Measurements from ENCODE around the gene HOXA9. TPM values are rescaled to one million over a fixed set of nuclear protein-coding genes. Genes with fewer than 3 reads are reported as not detected.

HOXA9 gene
- total RNA-seq, 1 experiment from 2014 or later, result 91.0 TPM

- TF ChIP-seq CTCF (IDR thresholded peaks at IDR 0.05 in 2 of 3, conservative IDR thresholded peaks at IDR 0.05 in 1 of 3; ENCODE audit: borderline replicate concordance in 1 of 3, insufficient read depth in 1 of 3, low read depth in 2 of 3, low read length in 2 of 3), result no peak
- TF ChIP-seq ZNF274 (IDR thresholded peaks at IDR 0.05; ENCODE audit: low read depth, low read length), result no peak
- TF ChIP-seq REST (IDR thresholded peaks at IDR 0.05; ENCODE audit: low read depth), result no peak
These were observed 17.9 kb downstream of the HOXA9 start, which contains the start of gene HOXA6 (continued) for GRCh38 chr7:27147199-27148030.

- H3K36me3 ChIP-seq (ENCODE audit: control insufficient read depth in 1 of 2, insufficient read depth in 2 of 2, low read length in 2 of 2), result peaks cover 6 to 12% of the 10 kb centered on the region in 2 experiments; a peak in 2 of 4 replicates
- no peak overlapping the region for H3K9ac ChIP-seq (ENCODE audit: low read length)
- no peaks in the 10 kb centered on the region for H3K9me2 ChIP-seq (ENCODE audit: insufficient read depth)
- H3K27ac ChIP-seq (ENCODE audit: low read depth, low read length), result no peak overlapping the region
- CTCF ChIA-PET, result no interaction called here
- no peak overlapping the region for H2AFZ ChIP-seq (ENCODE audit: low read depth, low read length, poor library complexity, severe bottlenecking)
- no peaks in the 10 kb centered on the region for H3K9me3 ChIP-seq (ENCODE audit: control insufficient read depth in 1 of 2, insufficient read depth in 1 of 2, low read depth in 1 of 2, low read length in 2 of 2)
- intact Hi-C loops (cut with micrococcal nuclease), result no loop called here
- H4K20me1 ChIP-seq (ENCODE audit: insufficient read depth), result no peaks in the 10 kb centered on the region
- DNase-seq (ENCODE audit: low read depth, low spot score) (no peak), ATAC-seq (no peak)
- peaks cover 17 to 41% of the 10 kb centered on the region in 2 experiments for H3K4me1 ChIP-seq (ENCODE audit: control insufficient read depth in 1 of 2, insufficient read depth in 2 of 2, low read length in 2 of 2)
- H3K4me3 ChIP-seq (replicated peaks in 1 of 2; ENCODE audit: low read depth in 1 of 2, low read length in 2 of 2), result no peak overlapping the region
- H3K27me3 ChIP-seq (ENCODE audit: insufficient read depth, low read length), result no peaks in the 10 kb centered on the region
- H3K4me2 ChIP-seq (ENCODE audit: low read length), result no peak overlapping the region
- RAD21 ChIA-PET (ENCODE audit: low non-redundant PET in 1 of 2, low total read pairs in 2 of 2, uncharacterized antibody in 2 of 2, unreplicated experiment in 2 of 2), result no interaction called here
- H3K79me2 ChIP-seq (ENCODE audit: insufficient read depth, low read length), result peaks cover 44% of the 10 kb centered on the region
- POLR2A ChIA-PET, result no interaction called here
- no TSS peak for BruUV-seq (replicated peaks)
- TF ChIP-seq ZFX (IDR thresholded peaks at IDR 0.05), result no peak
- no peak for TF ChIP-seq ELF1 (IDR thresholded peaks at IDR 0.05; ENCODE audit: borderline replicate concordance, low read depth)
- no peak for TF ChIP-seq CEBPB (IDR thresholded peaks at IDR 0.05; ENCODE audit: low read depth)
- TF ChIP-seq POLR2A (IDR thresholded peaks at IDR 0.05; ENCODE audit: borderline replicate concordance, extremely low read depth, insufficient read depth, insufficient read length), result no peak
- TF ChIP-seq EZH2phosphoT487 (IDR thresholded peaks at IDR 0.05; ENCODE audit: borderline replicate concordance), result no peak
- TF ChIP-seq FOSL1 (IDR thresholded peaks at IDR 0.05; ENCODE audit: low read depth), result no peak
- TF ChIP-seq ZBTB33 (IDR thresholded peaks at IDR 0.05; ENCODE audit: extremely low read depth, insufficient replicate concordance, low read length), result no peak
- TF ChIP-seq REST (IDR thresholded peaks at IDR 0.05; ENCODE audit: low read depth), result no peak
These were observed 18.7 kb downstream of the HOXA9 start for GRCh38 chr7:27146491-27147198.
